ENCODE results near the gene CDH15.
A peak's percentile ranks its signal among the peaks of the same experiment; 100 is the strongest.

The CDH15 gene

DNA sequence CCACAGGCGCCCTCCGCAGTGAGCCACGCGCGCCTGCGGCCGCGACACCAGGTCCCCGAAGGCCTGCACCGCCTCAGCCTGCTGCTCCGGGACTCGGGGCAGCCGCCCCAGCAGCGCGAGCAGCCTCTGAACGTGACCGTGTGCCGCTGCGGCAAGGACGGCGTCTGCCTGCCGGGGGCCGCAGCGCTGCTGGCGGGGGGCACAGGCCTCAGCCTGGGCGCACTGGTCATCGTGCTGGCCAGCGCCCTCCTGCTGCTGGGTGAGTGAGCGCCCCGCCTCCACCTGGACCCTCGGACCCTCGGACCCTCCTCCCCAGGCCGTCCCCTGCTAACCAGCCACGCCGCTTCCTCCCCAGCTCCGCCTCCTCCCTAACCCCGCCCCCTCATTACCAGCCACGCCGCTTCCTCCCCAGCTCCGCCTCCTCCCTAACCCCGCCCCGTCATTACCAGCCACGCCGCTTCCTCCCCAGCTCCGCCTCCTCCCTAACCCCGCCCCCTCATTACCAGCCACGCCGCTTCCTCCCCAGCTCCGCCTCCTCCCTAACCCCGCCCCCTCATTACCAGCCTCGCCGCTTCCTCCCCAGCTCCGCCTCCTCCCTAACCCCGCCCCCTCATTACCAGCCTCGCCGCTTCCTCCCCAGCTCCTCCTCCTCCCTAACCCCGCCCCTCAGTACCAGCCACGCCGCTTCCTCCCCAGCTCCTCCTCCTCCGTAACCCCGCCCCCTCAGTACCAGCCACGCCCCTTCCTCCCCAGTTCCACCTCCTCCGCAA lies 20.8 kb downstream of the CDH15 start (continued):
- TF ChIP-seq, protein P1, sequence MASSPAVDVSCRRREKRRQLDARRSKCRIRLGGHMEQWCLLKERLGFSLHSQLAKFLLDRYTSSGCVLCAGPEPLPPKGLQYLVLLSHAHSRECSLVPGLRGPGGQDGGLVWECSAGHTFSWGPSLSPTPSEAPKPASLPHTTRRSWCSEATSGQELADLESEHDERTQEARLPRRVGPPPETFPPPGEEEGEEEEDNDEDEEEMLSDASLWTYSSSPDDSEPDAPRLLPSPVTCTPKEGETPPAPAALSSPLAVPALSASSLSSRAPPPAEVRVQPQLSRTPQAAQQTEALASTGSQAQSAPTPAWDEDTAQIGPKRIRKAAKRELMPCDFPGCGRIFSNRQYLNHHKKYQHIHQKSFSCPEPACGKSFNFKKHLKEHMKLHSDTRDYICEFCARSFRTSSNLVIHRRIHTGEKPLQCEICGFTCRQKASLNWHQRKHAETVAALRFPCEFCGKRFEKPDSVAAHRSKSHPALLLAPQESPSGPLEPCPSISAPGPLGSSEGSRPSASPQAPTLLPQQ (tag by site-specific recombination; IDR thresholded peaks at IDR 0.05) = peak; percentile 17; the same call in 1 of the 2 replicates
- peak; percentile 84 for TF ChIP-seq GLIS2 (tag by site-specific recombination; IDR thresholded peaks at IDR 0.05)
- TF ChIP-seq, protein P2, sequence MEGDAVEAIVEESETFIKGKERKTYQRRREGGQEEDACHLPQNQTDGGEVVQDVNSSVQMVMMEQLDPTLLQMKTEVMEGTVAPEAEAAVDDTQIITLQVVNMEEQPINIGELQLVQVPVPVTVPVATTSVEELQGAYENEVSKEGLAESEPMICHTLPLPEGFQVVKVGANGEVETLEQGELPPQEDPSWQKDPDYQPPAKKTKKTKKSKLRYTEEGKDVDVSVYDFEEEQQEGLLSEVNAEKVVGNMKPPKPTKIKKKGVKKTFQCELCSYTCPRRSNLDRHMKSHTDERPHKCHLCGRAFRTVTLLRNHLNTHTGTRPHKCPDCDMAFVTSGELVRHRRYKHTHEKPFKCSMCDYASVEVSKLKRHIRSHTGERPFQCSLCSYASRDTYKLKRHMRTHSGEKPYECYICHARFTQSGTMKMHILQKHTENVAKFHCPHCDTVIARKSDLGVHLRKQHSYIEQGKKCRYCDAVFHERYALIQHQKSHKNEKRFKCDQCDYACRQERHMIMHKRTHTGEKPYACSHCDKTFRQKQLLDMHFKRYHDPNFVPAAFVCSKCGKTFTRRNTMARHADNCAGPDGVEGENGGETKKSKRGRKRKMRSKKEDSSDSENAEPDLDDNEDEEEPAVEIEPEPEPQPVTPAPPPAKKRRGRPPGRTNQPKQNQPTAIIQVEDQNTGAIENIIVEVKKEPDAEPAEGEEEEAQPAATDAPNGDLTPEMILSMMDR (tag by site-specific recombination; IDR thresholded peaks at IDR 0.05) = 0 out of 2 replicates have a peak, but pooled peaks have one; percentile 14
- TF ChIP-seq SP2 (tag by site-specific recombination; IDR thresholded peaks at IDR 0.05) = peak; percentile 42
- 0 out of 2 replicates have a peak, but pooled peaks have one; percentile 59 for TF ChIP-seq KLF9 (tag by site-specific recombination; IDR thresholded peaks at IDR 0.05; ENCODE audit: low read depth)
- TF ChIP-seq ZNF600 (tag by site-specific recombination; IDR thresholded peaks at IDR 0.05) = peak; percentile 51
- TF ChIP-seq ZNF341 (tag by site-specific recombination; IDR thresholded peaks at IDR 0.05; ENCODE audit: low read depth) = peak; percentile 89
- TF ChIP-seq ZNF10 (tag by site-specific recombination; IDR thresholded peaks at IDR 0.05) = peak; percentile 87
- 0 out of 2 replicates have a peak, but pooled peaks have one; percentile 27 for TF ChIP-seq ZNF76 (tag by site-specific recombination; IDR thresholded peaks at IDR 0.05; ENCODE audit: borderline replicate concordance, low read depth)

DNA sequence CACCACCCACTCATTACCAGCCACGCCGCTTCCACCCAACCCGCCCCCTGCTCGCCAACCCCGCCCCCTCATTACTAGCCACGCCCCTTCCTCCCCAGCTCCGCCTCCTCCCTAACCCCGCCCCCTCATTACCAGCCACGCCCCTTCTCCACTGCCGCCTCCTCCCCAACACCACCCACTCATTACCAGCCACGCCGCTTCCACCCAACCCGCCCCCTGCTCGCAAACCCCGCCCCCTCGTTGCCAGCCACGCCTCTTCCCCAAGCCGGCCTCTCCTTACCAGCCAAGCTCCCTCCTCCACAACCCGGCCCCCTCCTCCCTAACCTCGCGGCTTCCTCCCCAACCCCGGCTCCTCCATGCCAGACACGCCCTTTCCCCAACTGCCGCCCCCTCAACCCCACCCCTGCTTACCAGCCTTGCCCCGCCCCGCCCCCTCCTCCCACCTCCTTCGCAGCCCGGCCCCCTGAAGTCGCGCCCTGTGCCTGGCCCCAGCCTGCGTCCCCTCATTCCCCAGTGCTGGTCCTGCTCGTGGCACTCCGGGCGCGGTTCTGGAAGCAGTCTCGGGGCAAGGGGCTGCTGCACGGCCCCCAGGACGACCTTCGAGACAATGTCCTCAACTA lies 21.5 kb downstream of the CDH15 start:
- H3K9me3 ChIP-seq (ENCODE audit: control insufficient read depth, insufficient read depth, low read depth, low read length) = no peaks in the 10 kb centered on the region
- POLR2A ChIA-PET = interaction anchor here (0.5 to 1.5 kb wide), 9 partner anchors 8 to 383 kb away, joined by 3 to 11 read pairs (median 4); partner anchors contain the start of genes CDH15 and ZNF778
- H3K4me3 ChIP-seq (ENCODE audit: low read depth, low read length) = no peak overlapping the region
- CTCF ChIA-PET = interaction anchor here (1.3 kb wide), 1 partner anchor 26 kb away, joined by 8 read pairs; no protein-coding TSS in a partner anchor
- H3K36me3 ChIP-seq (ENCODE audit: control insufficient read depth in 2 of 2, insufficient read depth in 1 of 2, low read length in 2 of 2) = no peaks in the 10 kb centered on the region
- no peak overlapping the region for H3K27ac ChIP-seq (ENCODE audit: extremely low read depth, low read depth, low read length)
- H3K4me1 ChIP-seq (ENCODE audit: control insufficient read depth, insufficient read depth, low read length) = no peaks in the 10 kb centered on the region
- TF ChIP-seq TCF7L2 (IDR thresholded peaks at IDR 0.05; ENCODE audit: borderline replicate concordance, low read depth, low read length) (no peak), SP2 (tag by site-specific recombination; IDR thresholded peaks at IDR 0.05) (peak; percentile 35; the same call in 1 of the 2 replicates), KLF9 (tag by site-specific recombination; IDR thresholded peaks at IDR 0.05; ENCODE audit: low read depth) (0 out of 2 replicates have a peak, but pooled peaks have one; percentile 19), ZNF664 (tag by site-specific recombination; IDR thresholded peaks at IDR 0.05) (no peak)

DNA sequence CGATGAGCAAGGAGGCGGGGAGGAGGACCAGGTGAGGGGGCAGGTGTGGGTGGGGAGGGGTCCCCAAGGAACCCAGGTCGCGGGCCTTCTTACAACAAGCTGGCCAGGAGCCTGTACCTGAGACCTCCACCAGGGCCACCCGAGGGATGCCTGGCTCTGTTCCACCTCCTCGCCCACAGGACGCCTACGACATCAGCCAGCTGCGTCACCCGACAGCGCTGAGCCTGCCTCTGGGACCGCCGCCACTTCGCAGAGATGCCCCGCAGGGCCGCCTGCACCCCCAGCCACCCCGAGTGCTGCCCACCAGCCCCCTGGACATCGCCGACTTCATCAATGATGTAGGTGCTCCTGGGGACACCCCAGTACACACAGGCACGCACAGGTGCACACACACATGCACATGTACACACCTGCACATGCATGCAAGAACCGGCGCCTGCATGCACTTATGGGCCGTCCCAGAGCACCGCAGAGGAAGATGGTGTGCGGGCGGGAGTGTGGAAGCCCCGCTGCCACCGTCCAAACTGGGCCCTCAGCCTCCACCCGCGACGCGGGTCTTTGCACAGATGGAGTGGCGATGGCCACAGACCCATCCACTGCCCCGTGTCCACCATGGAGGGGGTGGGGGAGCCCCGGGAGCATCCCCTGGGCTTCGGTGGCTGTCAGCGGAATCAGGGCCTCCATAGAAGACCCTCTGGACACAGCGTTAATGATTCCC lies 22.2 kb downstream of the CDH15 start:
- ChIA-PET CTCF (no interaction called here), POLR2A (interaction anchor here (0.5 to 1.5 kb wide), 4 partner anchors 12 to 54 kb away, joined by 3 to 11 read pairs (median 4); partner anchors contain the start of gene CDH15)
- no peaks in the 10 kb centered on the region for H3K4me1 ChIP-seq (ENCODE audit: control insufficient read depth, insufficient read depth, low read length)
- no peaks in the 10 kb centered on the region for H3K36me3 ChIP-seq (ENCODE audit: control insufficient read depth in 2 of 2, insufficient read depth in 1 of 2, low read length in 2 of 2)
- no peaks in the 10 kb centered on the region for H3K9me3 ChIP-seq (ENCODE audit: control insufficient read depth, insufficient read depth, low read depth, low read length)
- TF ChIP-seq ZNF140 (tag by site-specific recombination; IDR thresholded peaks at IDR 0.05) (no peak), KLF10 (tag by site-specific recombination; IDR thresholded peaks at IDR 0.05) (no peak), ZNF174 (tag by site-specific recombination; IDR thresholded peaks at IDR 0.05) (no peak), YY2 (tag by site-specific recombination; IDR thresholded peaks at IDR 0.05) (no peak), ZNF354C (tag by site-specific recombination; IDR thresholded peaks at IDR 0.05; ENCODE audit: borderline replicate concordance, low read depth) (no peak)
- TF ChIP-seq, protein P3, sequence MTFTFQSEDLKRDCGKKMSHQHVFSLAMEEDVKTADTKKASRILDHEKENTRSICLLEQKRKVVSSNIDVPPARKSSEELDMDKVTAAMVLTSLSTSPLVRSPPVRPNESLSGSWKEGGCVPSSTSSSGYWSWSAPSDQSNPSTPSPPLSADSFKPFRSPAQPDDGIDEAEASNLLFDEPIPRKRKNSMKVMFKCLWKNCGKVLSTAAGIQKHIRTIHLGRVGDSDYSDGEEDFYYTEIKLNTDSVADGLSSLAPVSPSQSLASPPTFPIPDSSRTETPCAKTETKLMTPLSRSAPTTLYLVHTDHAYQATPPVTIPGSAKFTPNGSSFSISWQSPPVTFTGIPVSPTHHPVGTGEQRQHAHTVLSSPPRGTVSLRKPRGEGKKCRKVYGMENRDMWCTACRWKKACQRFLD (tag by site-specific recombination; IDR thresholded peaks at IDR 0.05) = no peak
- no peak overlapping the region for H3K27ac ChIP-seq (ENCODE audit: extremely low read depth, low read depth, low read length)
- H3K4me3 ChIP-seq (ENCODE audit: low read depth, low read length) = no peak overlapping the region
